Fibroblast of lung (primary cell): ENCODE results near the gene KNCN. TPM values are rescaled to one million over a fixed set of nuclear protein-coding genes. Genes with fewer than 3 reads are reported as not detected.

Experiments
- DNase-seq, 2 donors: peaks; one replicate each; pipeline versions ENCODE4 v3.0.0 to v3.0.0-alpha.2; 2010; ENCODE audit warnings: low read depth in 2 of 2
- H2AFZ ChIP-seq: 2 replicates; pipeline ENCODE4 v1.5.1; 2012; ENCODE audit warnings: low read length, control low read depth, inconsistent platforms
- H3K27ac ChIP-seq: 2 replicates; pipeline ENCODE4 v1.5.1; 2011; ENCODE audit warnings: low read length, control low read depth; ENCODE audit not compliant: insufficient read depth
- H3K27me3 ChIP-seq: 2 replicates; pipeline ENCODE4 v1.5.1; 2011; ENCODE audit warnings: mild to moderate bottlenecking, low read length; ENCODE audit not compliant: control insufficient read depth, insufficient read depth
- H3K36me3 ChIP-seq: 2 replicates; pipeline ENCODE4 v1.5.1; 2011; ENCODE audit warnings: low read length; ENCODE audit not compliant: control insufficient read depth, insufficient read depth
- H3K4me1 ChIP-seq: 2 replicates; pipeline ENCODE4 v1.5.1; 2011; ENCODE audit warnings: low read length; ENCODE audit not compliant: control insufficient read depth, insufficient read depth; ENCODE audit errors: extremely low read depth
- H3K4me2 ChIP-seq: 2 replicates; pipeline ENCODE4 v1.5.1; 2011; ENCODE audit warnings: low read length, control low read depth; ENCODE audit not compliant: insufficient read depth; ENCODE audit errors: extremely low read depth
- H3K4me3 ChIP-seq, 4 experiments: fragments of 200-600 bp in 1 of 4; sonication (generic) in 1 of 4; replicated peaks in 1 of 4; 2 replicates each; pipeline ENCODE4 v1.5.1; 2011 to 2016; ENCODE audit warnings: low read length in 4 of 4, low read depth in 3 of 4, mild to moderate bottlenecking in 3 of 4, control low read depth in 2 of 4, inconsistent platforms in 1 of 4, mixed read lengths in 1 of 4; ENCODE audit not compliant: insufficient read depth in 1 of 4; ENCODE audit errors: control extremely low read depth in 1 of 4
- H3K79me2 ChIP-seq: 2 replicates; pipeline ENCODE4 v1.5.1; 2012; ENCODE audit warnings: mild to moderate bottlenecking, low read length, inconsistent platforms; ENCODE audit not compliant: control insufficient read depth, insufficient read depth
- H3K9ac ChIP-seq: 2 replicates; pipeline ENCODE4 v1.5.1; 2011; ENCODE audit warnings: mild to moderate bottlenecking, low read length, control low read depth; ENCODE audit not compliant: insufficient read depth
- H3K9me3 ChIP-seq: 2 replicates; pipeline ENCODE4 v1.5.1; 2012; ENCODE audit warnings: low read depth, low read length; ENCODE audit not compliant: control insufficient read depth, insufficient read depth
- H4K20me1 ChIP-seq: 2 replicates; pipeline ENCODE4 v1.5.1; 2011; ENCODE audit warnings: low read length; ENCODE audit not compliant: control insufficient read depth, insufficient read depth; ENCODE audit errors: extremely low read depth
- CTCF ChIP-seq, 2 donors: IDR thresholded peaks in 1 of 2; conservative IDR thresholded peaks in 1 of 2; 1 replicate in 1 of 2; 2 replicates in 1 of 2; pipeline ENCODE4 v1.5.1; 2011 to 2012; ENCODE audit warnings: low read length in 2 of 2, control low read depth in 1 of 2, inconsistent platforms in 1 of 2, low read depth in 1 of 2, mild to moderate bottlenecking in 1 of 2
- EZH2 ChIP-seq: IDR thresholded peaks from 2 replicates; pipeline ENCODE4 v1.5.1; 2012; ENCODE audit warnings: low read length, control low read depth, mild to moderate bottlenecking; ENCODE audit errors: missing control alignments
- polyA plus RNA-seq, 2 donors: library from polyadenylated mRNA; depleted of rRNA in 1 of 2; stranded (reverse) in 1 of 2; unstranded in 1 of 2; fragments of >200 nt; gene quantifications; 2 replicates each; pipeline ENCODE4 v1.2.1, GENCODE V29; 2011 to 2012; ENCODE audit warnings: missing spikeins in 1 of 2
- total RNA-seq: library from RNA; depleted of rRNA; stranded (reverse); fragments of >200 nt; gene quantifications from 2 replicates; pipeline ENCODE4 v1.2.1, GENCODE V29; 2014

KNCN gene
- total and polyA plus RNA-seq, 2 donors (not counting 1 experiment from before 2014, with no cell fraction given), result not detected

- H3K27ac ChIP-seq, result no peak overlapping the region
- peaks cover 14% of the 10 kb centered on the region for H3K27me3 ChIP-seq
- no peaks in the 10 kb centered on the region for H3K79me2 ChIP-seq
- TF ChIP-seq EZH2 (no peak), CTCF (conservative IDR thresholded peaks at IDR 0.05 in 1 of 2, IDR thresholded peaks at IDR 0.05 in 1 of 2; ENCODE audit: low read depth in 1 of 2, low read length in 2 of 2) (no peak)
- no peak overlapping the region for H2AFZ ChIP-seq
- no peak overlapping the region for H3K9ac ChIP-seq
- H3K4me2 ChIP-seq, result no peak overlapping the region
- no peaks in the 10 kb centered on the region for H3K4me1 ChIP-seq
- no peaks in the 10 kb centered on the region for H4K20me1 ChIP-seq
- no peak overlapping the region for H3K4me3 ChIP-seq
- H3K36me3 ChIP-seq, result no peaks in the 10 kb centered on the region
- no peak for DNase-seq
- H3K9me3 ChIP-seq, result no peaks in the 10 kb centered on the region
These were observed 13.3 kb downstream of the KNCN start for GRCh38 chr1:46538147-46538546.

GRCh38 chr1:46537651-46538050 lies 13.8 kb downstream of the KNCN start:
- TF ChIP-seq CTCF (conservative IDR thresholded peaks at IDR 0.05 in 1 of 2, IDR thresholded peaks at IDR 0.05 in 1 of 2; ENCODE audit: low read depth in 1 of 2, low read length in 2 of 2), result no peak
- no peak for TF ChIP-seq EZH2
- peaks cover 11% of the 10 kb centered on the region for H3K27me3 ChIP-seq
- DNase-seq, result no peak
- H3K4me1 ChIP-seq, result no peaks in the 10 kb centered on the region
- no peaks in the 10 kb centered on the region for H3K9me3 ChIP-seq
- H4K20me1 ChIP-seq, result no peaks in the 10 kb centered on the region
- H3K36me3 ChIP-seq, result no peaks in the 10 kb centered on the region
- no peak overlapping the region for H3K4me3 ChIP-seq
- no peak overlapping the region for H3K27ac ChIP-seq
- H3K4me2 ChIP-seq, result no peak overlapping the region
- no peaks in the 10 kb centered on the region for H3K79me2 ChIP-seq
- H2AFZ ChIP-seq, result no peak overlapping the region
- no peak overlapping the region for H3K9ac ChIP-seq

- Histone ChIP-seq H3K9ac (no peak overlapping the region), H4K20me1 (no peaks in the 10 kb centered on the region), H3K9me3 (no peaks in the 10 kb centered on the region), H3K4me2 (no peak overlapping the region), H3K79me2 (no peaks in the 10 kb centered on the region), H2AFZ (no peak overlapping the region), H3K27me3 (peaks cover 14% of the 10 kb centered on the region), H3K27ac (no peak overlapping the region), H3K4me1 (no peaks in the 10 kb centered on the region), H3K36me3 (no peaks in the 10 kb centered on the region), H3K4me3 (no peak overlapping the region)
- TF ChIP-seq CTCF (conservative IDR thresholded peaks at IDR 0.05 in 1 of 2, IDR thresholded peaks at IDR 0.05 in 1 of 2; ENCODE audit: low read depth in 1 of 2, low read length in 2 of 2) (no peak), EZH2 (no peak)
- no peak for DNase-seq
These were observed 14.9 kb downstream of the KNCN start for GRCh38 chr1:46536527-46536926.
